K562 (cell line): ENCODE measurements around the gene TMEM126A. TPM values are rescaled to one million over a fixed set of nuclear protein-coding genes. Genes with fewer than 3 reads are reported as not detected.

Source experiments
- ASH1L ChIP-seq: fragments of 450-650 bp; IDR thresholded peaks from 2 replicates; pipeline ENCODE4 v1.6.1; 2018; ENCODE audit warnings: borderline replicate concordance, mild to moderate bottlenecking, low read depth; ENCODE audit not compliant: partially characterized antibody
- ETS2 ChIP-seq: IDR thresholded peaks from 2 replicates; pipeline ENCODE4 v1.6.1; 2016; ENCODE audit warnings: borderline replicate concordance, missing genetic modification characterization, mild to moderate bottlenecking, moderate library complexity, missing compliant biosample characterization; ENCODE audit not compliant: poor library complexity, severe bottlenecking
- FOXJ2 ChIP-seq: fragments of 200-800 bp; sonication (Bioruptor generic); IDR thresholded peaks from 2 replicates; pipeline ENCODE4 v1.6.1; 2016; ENCODE audit warnings: missing genetic modification characterization, missing compliant biosample characterization
- FOXK2 ChIP-seq, 2 experiments: fragments of 450-650 bp; IDR thresholded peaks in 1 of 2; conservative IDR thresholded peaks in 1 of 2; 2 replicates each; pipeline ENCODE4 v1.6.1; 2016; ENCODE audit warnings: low read depth in 2 of 2, mild to moderate bottlenecking in 1 of 2
- GABPB2 ChIP-seq: fragments of 250-450 bp; sonication (Bioruptor Pico); conservative IDR thresholded peaks from 2 replicates; pipeline ENCODE4 v1.5.1; 2021; ENCODE audit warnings: mild to moderate bottlenecking
- JUNB ChIP-seq: fragments of 450-650 bp; formaldehyde crosslinking; conservative IDR thresholded peaks from 2 replicates; pipeline ENCODE4 v1.4.0; 2020; ENCODE audit warnings: mild to moderate bottlenecking
- KAT8 ChIP-seq: fragments of 450-650 bp; IDR thresholded peaks from 2 replicates; pipeline ENCODE4 v1.6.1; 2016; ENCODE audit warnings: low read depth, mild to moderate bottlenecking
- LCOR ChIP-seq: sonication (generic); formaldehyde crosslinking; IDR thresholded peaks from 2 replicates; pipeline ENCODE4 v1.8.0; 2022; ENCODE audit warnings: mild to moderate bottlenecking, missing genetic modification reagents
- MTA2 ChIP-seq: fragments of 450-650 bp; IDR thresholded peaks from 2 replicates; pipeline ENCODE4 v1.6.1; 2016; ENCODE audit warnings: low read depth
- MYC ChIP-seq, 2 experiments: fragments of 250-450 bp in 1 of 2; sonication (Bioruptor Pico) in 1 of 2; IDR thresholded peaks; 2 replicates each; pipeline versions ENCODE4 v1.5.1 to v1.6.1; 2012 to 2021; ENCODE audit warnings: low read depth in 2 of 2, borderline replicate concordance in 1 of 2, improper control_type of control experiment in 1 of 2, low read length in 1 of 2, mild to moderate bottlenecking in 1 of 2, moderate library complexity in 1 of 2
- NR2F6 ChIP-seq: fragments of 450-650 bp; formaldehyde crosslinking; IDR thresholded peaks from 2 replicates; pipeline ENCODE4 v1.4.0; 2020; ENCODE audit warnings: mild to moderate bottlenecking
- NUFIP1 ChIP-seq: fragments of 450-650 bp; IDR thresholded peaks from 2 replicates; pipeline ENCODE4 v1.6.1; 2018; ENCODE audit not compliant: partially characterized antibody
- PHTF2 ChIP-seq: fragments of 250-450 bp; sonication (Bioruptor Pico); IDR thresholded peaks from 2 replicates; pipeline ENCODE4 v1.5.0; 2021; ENCODE audit warnings: mild to moderate bottlenecking
- PTBP1 ChIP-seq: fragments of 200-400 bp; formaldehyde crosslinking; IDR thresholded peaks from 2 replicates; pipeline ENCODE4 v1.6.1; 2017; ENCODE audit warnings: low read depth, low read length
- RBM34 ChIP-seq: fragments of 200-400 bp; formaldehyde crosslinking; IDR thresholded peaks from 2 replicates; pipeline ENCODE4 v1.6.1; 2018; ENCODE audit warnings: low read length, borderline replicate concordance; ENCODE audit not compliant: insufficient read depth
- RFX5 ChIP-seq: IDR thresholded peaks from 2 replicates; pipeline ENCODE4 v1.6.1; 2011; ENCODE audit warnings: low read depth, mild to moderate bottlenecking, improper control_type of control experiment, low read length
- SIRT6 ChIP-seq: IDR thresholded peaks from one replicate; pipeline ENCODE4 v1.6.1; 2012; ENCODE audit warnings: low read depth, mild to moderate bottlenecking, control low read depth, inconsistent platforms, low read length, moderate library complexity
- TEAD4 ChIP-seq, 2 experiments: sonication (generic) in 1 of 2; formaldehyde crosslinking in 1 of 2; IDR thresholded peaks; 2 replicates each; pipeline versions ENCODE4 v1.6.1 to v1.8.0; 2012 to 2022; ENCODE audit warnings: borderline replicate concordance in 1 of 2, inconsistent platforms in 1 of 2, low read length in 1 of 2, mild to moderate bottlenecking in 1 of 2, missing genetic modification reagents in 1 of 2
- TSC22D4 ChIP-seq: fragments of 450-650 bp; IDR thresholded peaks from 2 replicates; pipeline ENCODE4 v1.6.1; 2016; ENCODE audit warnings: missing genetic modification characterization, missing biosample characterization, control low read depth
- ZBED1 ChIP-seq: IDR thresholded peaks from 2 replicates; pipeline ENCODE4 v1.6.1; 2014
- ZNF165 ChIP-seq: fragments of 250-450 bp; sonication (Bioruptor Pico); IDR thresholded peaks from 2 replicates; pipeline ENCODE4 v1.4.0; 2020; ENCODE audit warnings: borderline replicate concordance
- ZNF766 ChIP-seq: fragments of 200-800 bp; sonication (Bioruptor generic); conservative IDR thresholded peaks from 2 replicates; pipeline ENCODE4 v1.6.1; 2016; ENCODE audit warnings: missing genetic modification characterization, missing compliant biosample characterization
- polyA plus RNA-seq, 8 experiments: library from polyadenylated mRNA; depleted of rRNA in 4 of 8; stranded (reverse) in 5 of 8; unstranded in 3 of 8; fragments of >200 nt; fragmentation: Nextera tagmentation in 2 of 8; fragmentation: Illumina TruSeq in 1 of 8; extraction: Ambion mirVana in 2 of 8; extraction: Trizol in 1 of 8; gene quantifications; 2 replicates each; pipeline versions ENCODE4 v1.2.1 to v1.2.3, GENCODE V29; 2011 to 2014; ENCODE audit warnings: inconsistent platforms in 1 of 8, missing spikeins in 1 of 8
- total RNA-seq, 7 experiments: library from RNA; depleted of rRNA in 6 of 7; stranded (reverse); fragments of >200 nt in 6 of 7; fragmentation: Illumina TruSeq in 2 of 7; extraction: Trizol in 2 of 7; gene quantifications; 2 replicates each; pipeline versions ENCODE4 v1.2.1 to v1.2.3, GENCODE V29; 2011 to 2021; ENCODE audit warnings: low replicate concordance in 1 of 7
- TF ChIP-seq, protein P1 (sequence below): fragments of 450-650 bp; IDR thresholded peaks from 2 replicates; pipeline ENCODE4 v1.6.1; 2016; ENCODE audit warnings: antibody characterized with exemption
- TF ChIP-seq, protein P2 (sequence below): fragments of 200-800 bp; sonication (Bioruptor generic); IDR thresholded peaks from 2 replicates; pipeline ENCODE4 v1.6.1; 2017; ENCODE audit warnings: missing genetic modification characterization, missing compliant biosample characterization
- TF ChIP-seq, protein P3 (sequence below): sonication (generic); IDR thresholded peaks from 2 replicates; pipeline ENCODE4 v1.6.1; 2016

The TMEM126A gene
- total and polyA plus RNA-seq, 9 of the 15 experiments (the other 6 are each of a cell fraction or from before 2014, with no cell fraction given): 19.3 to 154 (median 56.3) TPM

DNA sequence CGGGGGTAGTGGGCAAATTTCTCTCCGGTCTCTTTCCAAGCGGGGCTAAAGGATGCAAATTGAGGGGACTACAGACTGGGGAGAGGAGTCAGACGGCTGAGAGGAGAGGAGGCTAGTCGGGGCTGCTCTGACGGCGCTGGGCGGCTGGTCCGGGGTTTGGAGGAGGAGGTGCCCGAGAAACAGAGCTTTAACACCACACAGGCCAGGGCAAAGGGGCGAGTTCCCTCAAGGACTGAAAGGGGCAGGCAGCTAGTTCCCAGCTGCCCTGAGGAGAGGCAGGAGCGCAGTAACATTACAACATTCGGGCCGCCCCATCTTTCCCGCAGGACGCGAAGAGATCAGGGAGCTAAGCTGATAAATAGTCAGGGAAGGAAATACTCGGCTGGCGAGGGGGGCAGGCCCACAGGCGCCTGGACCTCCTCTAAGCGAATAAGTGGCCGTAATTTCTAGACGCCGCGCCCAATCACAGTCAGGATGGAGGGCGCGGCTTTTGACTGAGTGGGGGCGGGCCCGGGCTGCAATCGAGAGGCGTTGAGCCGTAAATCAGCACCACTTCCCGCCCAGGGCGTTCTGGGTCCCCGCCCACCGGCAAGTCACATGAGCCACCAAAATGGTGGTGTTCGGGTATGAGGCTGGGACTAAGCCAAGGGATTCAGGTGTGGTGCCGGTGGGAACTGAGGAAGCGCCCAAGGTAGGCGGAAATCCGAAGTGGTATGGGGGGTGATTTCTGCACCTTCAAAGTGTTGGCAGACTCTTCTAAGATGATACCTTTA lies 19.6 kb upstream of the TMEM126A start, which contains the start of gene TMEM126B (continued):
- TF ChIP-seq, protein P1, sequence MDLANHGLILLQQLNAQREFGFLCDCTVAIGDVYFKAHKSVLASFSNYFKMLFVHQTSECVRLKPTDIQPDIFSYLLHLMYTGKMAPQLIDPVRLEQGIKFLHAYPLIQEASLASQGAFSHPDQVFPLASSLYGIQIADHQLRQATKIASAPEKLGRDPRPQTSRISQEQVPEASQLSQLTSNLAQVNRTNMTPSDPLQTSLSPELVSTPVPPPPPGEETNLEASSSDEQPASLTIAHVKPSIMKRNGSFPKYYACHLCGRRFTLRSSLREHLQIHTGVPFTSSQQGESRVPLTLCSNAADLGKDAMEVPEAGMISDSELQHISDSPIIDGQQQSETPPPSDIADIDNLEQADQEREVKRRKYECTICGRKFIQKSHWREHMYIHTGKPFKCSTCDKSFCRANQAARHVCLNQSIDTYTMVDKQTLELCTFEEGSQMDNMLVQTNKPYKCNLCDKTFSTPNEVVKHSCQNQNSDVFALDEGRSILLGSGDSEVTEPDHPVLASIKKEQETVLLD: peak; percentile 21; the same call in 1 of the 2 replicates
- TF ChIP-seq JUNB (CRISPR knock-in tag) (no peak), KAT8 (no peak), TSC22D4 (tag) (no peak), GABPB2 (CRISPR knock-in tag) (no peak), PTBP1 (no peak), RBM34 (no peak), PHTF2 (CRISPR knock-in tag) (no peak), NUFIP1 (no peak), RFX5 (no peak), FOXK2 (conservative IDR thresholded peaks at IDR 0.05 in 1 of 2, IDR thresholded peaks at IDR 0.05 in 1 of 2; ENCODE audit: low read depth in 2 of 2) (peak in 1 of 2 experiments; percentile 44; a peak in 2 of 4 replicates), ASH1L (no peak), TEAD4 (IDR thresholded peaks at IDR 0.05; ENCODE audit: low read length) (peak; percentile 48; the same call in 1 of the 2 replicates), TEAD4 (CRISPR knock-in tag; IDR thresholded peaks at IDR 0.05; ENCODE audit: borderline replicate concordance) (no peak), ZNF165 (CRISPR knock-in tag) (no peak), FOXJ2 (tag) (0 out of 2 replicates have a peak, but pooled peaks have one; percentile 19), MTA2 (no peak), LCOR (CRISPR knock-in tag) (peak; percentile 78; the same call in 1 of the 2 replicates), ZNF766 (CRISPR knock-in tag) (0 out of 2 replicates have a peak, but pooled peaks have one; percentile 51), SIRT6 (no peak), ETS2 (no peak), MYC (IDR thresholded peaks at IDR 0.05; ENCODE audit: low read depth, low read length) (peak; percentile 77; the same call in 1 of the 2 replicates), MYC (CRISPR knock-in tag; IDR thresholded peaks at IDR 0.05; ENCODE audit: borderline replicate concordance, low read depth) (no peak), NR2F6 (CRISPR knock-in tag) (no peak), ZBED1 (no peak)
- TF ChIP-seq, protein P2, sequence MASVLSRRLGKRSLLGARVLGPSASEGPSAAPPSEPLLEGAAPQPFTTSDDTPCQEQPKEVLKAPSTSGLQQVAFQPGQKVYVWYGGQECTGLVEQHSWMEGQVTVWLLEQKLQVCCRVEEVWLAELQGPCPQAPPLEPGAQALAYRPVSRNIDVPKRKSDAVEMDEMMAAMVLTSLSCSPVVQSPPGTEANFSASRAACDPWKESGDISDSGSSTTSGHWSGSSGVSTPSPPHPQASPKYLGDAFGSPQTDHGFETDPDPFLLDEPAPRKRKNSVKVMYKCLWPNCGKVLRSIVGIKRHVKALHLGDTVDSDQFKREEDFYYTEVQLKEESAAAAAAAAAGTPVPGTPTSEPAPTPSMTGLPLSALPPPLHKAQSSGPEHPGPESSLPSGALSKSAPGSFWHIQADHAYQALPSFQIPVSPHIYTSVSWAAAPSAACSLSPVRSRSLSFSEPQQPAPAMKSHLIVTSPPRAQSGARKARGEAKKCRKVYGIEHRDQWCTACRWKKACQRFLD (CRISPR knock-in tag): peak; percentile 29; the same call in 1 of the 2 replicates
- TF ChIP-seq, protein P3, sequence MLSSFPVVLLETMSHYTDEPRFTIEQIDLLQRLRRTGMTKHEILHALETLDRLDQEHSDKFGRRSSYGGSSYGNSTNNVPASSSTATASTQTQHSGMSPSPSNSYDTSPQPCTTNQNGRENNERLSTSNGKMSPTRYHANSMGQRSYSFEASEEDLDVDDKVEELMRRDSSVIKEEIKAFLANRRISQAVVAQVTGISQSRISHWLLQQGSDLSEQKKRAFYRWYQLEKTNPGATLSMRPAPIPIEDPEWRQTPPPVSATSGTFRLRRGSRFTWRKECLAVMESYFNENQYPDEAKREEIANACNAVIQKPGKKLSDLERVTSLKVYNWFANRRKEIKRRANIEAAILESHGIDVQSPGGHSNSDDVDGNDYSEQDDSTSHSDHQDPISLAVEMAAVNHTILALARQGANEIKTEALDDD: peak; percentile 7; the same call in 1 of the 2 replicates
